Sigmoid colon (tissue), 7 donors: ENCODE measurements around the gene MICAL2. TPM values are rescaled to one million over a fixed set of nuclear protein-coding genes. Genes with fewer than 3 reads are reported as not detected.

Experiments
- DNase-seq: peaks from one replicate; pipeline ENCODE4 v3.0.0-alpha.2; 2019
- H3K27ac ChIP-seq, 4 donors: fragments of 200-600 bp; sonication (generic); one replicate each; pipeline ENCODE4 v1.5.1; 2016 to 2019; ENCODE audit warnings: mild to moderate bottlenecking in 1 of 4
- H3K27me3 ChIP-seq, 3 donors: fragments of 200-600 bp; sonication (generic); one replicate each; pipeline ENCODE4 v1.5.1; 2019; ENCODE audit warnings: mild to moderate bottlenecking in 1 of 3
- H3K36me3 ChIP-seq, 4 donors: fragments of 200-600 bp; sonication (generic); one replicate each; pipeline ENCODE4 v1.5.1; 2016 to 2019
- H3K4me1 ChIP-seq, 4 donors: fragments of 200-600 bp; sonication (generic); one replicate each; pipeline ENCODE4 v1.5.1; 2017 to 2019
- H3K4me3 ChIP-seq, 4 donors: fragments of 200-600 bp; sonication (generic); one replicate each; pipeline ENCODE4 v1.5.1; 2017 to 2019; ENCODE audit warnings: mild to moderate bottlenecking in 2 of 4, moderate library complexity in 1 of 4
- H3K9me3 ChIP-seq, 4 donors: fragments of 200-600 bp in 3 of 4; sonication (generic) in 3 of 4; one replicate each; pipeline versions ENCODE4 v1.5.1 to v1.6.1; 2013 to 2019
- EP300 ChIP-seq, 4 donors: sonication (generic); formaldehyde crosslinking; IDR thresholded peaks; one replicate each; pipeline ENCODE4 v1.6.1; 2017; ENCODE audit warnings: antibody characterized with exemption in 4 of 4
- POLR2A ChIP-seq, 2 donors: fragments of 450-650 bp; IDR thresholded peaks; one replicate each; pipeline ENCODE4 v1.6.1; 2016; ENCODE audit warnings: antibody characterized with exemption in 2 of 2, mild to moderate bottlenecking in 2 of 2, moderate library complexity in 2 of 2
- POLR2AphosphoS5 ChIP-seq, 4 donors: sonication (generic); formaldehyde crosslinking; IDR thresholded peaks; one replicate each; pipeline ENCODE4 v1.6.1; 2017; ENCODE audit warnings: antibody characterized with exemption in 4 of 4
- WGBS, 2 donors: extraction: QIAGEN DNeasy Blood & Tissue Kit; methylation state at CpG; one replicate each; pipeline ENCODE4 v1.1.7; 2013; 5-methylcytosine and 5-hydroxymethylcytosine counted together
- intact Hi-C: fragments of 100-400 bp; cut with DNase I; formaldehyde crosslinking; loops from one replicate; pipeline ENCODE4 v1.15.1; 2023
- polyA plus RNA-seq, 3 donors: library from polyadenylated mRNA; stranded (reverse); fragments of 200-250 nt; gene quantifications; one replicate each; pipeline ENCODE4 v1.2.3, GENCODE V29; 2013
- total RNA-seq, 4 donors: library from RNA; depleted of rRNA; stranded (reverse); fragments of >200 nt; gene quantifications; one replicate each; pipeline ENCODE4 v1.1.0, GENCODE V29; 2016
- TF ChIP-seq, protein P1 (sequence below), 4 experiments: fragments of 450-650 bp in 3 of 4; fragments of 200-600 bp in 1 of 4; IDR thresholded peaks; one replicate each; pipeline ENCODE4 v1.5.1; 2016 to 2019; ENCODE audit warnings: antibody characterized with exemption in 4 of 4, mild to moderate bottlenecking in 3 of 4, moderate library complexity in 2 of 4
- donor health status: healthy with polysubstance abuse.
- donor health status: Bipolar disorder and iron deficiency.
- donor health status: healthy.

The MICAL2 gene
- total and polyA plus RNA-seq, 7 donors = 36.6 to 145 (median 115) TPM

GRCh38 chr11:12260731-12261521, 150.5 kb downstream of the MICAL2 start:
- Histone ChIP-seq H3K9me3 (no peaks in the 10 kb centered on the region), H3K27ac (no peak overlapping the region), H3K36me3 (peaks cover 8 to 89% (median 34%) of the 10 kb centered on the region in 4 donors), H3K4me1 (no peaks in the 10 kb centered on the region), H3K4me3 (no peak overlapping the region), H3K27me3 (no peaks in the 10 kb centered on the region)
- intact Hi-C loops = no loop called here
- TF ChIP-seq POLR2A (IDR thresholded peaks at IDR 0.05) (no peak), EP300 (IDR thresholded peaks at IDR 0.05) (no peak), POLR2AphosphoS5 (IDR thresholded peaks at IDR 0.05) (no peak)
- TF ChIP-seq, protein P1, sequence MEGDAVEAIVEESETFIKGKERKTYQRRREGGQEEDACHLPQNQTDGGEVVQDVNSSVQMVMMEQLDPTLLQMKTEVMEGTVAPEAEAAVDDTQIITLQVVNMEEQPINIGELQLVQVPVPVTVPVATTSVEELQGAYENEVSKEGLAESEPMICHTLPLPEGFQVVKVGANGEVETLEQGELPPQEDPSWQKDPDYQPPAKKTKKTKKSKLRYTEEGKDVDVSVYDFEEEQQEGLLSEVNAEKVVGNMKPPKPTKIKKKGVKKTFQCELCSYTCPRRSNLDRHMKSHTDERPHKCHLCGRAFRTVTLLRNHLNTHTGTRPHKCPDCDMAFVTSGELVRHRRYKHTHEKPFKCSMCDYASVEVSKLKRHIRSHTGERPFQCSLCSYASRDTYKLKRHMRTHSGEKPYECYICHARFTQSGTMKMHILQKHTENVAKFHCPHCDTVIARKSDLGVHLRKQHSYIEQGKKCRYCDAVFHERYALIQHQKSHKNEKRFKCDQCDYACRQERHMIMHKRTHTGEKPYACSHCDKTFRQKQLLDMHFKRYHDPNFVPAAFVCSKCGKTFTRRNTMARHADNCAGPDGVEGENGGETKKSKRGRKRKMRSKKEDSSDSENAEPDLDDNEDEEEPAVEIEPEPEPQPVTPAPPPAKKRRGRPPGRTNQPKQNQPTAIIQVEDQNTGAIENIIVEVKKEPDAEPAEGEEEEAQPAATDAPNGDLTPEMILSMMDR (IDR thresholded peaks at IDR 0.05) = no peak
- 92 to 96% methylated on average over 8 of the region's 8 CpGs for WGBS, 2 donors
- no peak for DNase-seq

DNA sequence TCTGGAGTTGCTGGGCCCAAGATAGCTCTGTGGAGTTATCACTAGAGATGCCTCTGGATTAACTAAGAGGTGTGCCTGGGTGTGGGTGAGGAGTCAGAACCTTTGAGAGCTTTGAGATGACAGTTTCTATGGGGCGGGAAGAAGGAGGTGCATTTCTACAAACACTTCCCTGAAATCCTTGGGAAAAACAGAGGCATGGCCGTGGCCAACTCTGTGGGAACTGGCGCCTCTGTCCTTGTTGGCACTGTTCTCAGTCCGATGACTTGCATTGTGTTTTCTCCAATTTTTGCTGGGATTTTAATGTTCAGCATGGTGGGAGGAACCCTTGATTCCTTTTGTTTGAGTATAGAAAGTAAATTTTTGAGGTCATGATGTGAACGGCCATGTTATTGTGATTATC, 151.2 kb downstream of the MICAL2 start:
- no peaks in the 10 kb centered on the region for H3K4me1 ChIP-seq
- no peak overlapping the region for H3K27ac ChIP-seq
- no peak for DNase-seq
- TF ChIP-seq EP300 (IDR thresholded peaks at IDR 0.05) (no peak), POLR2AphosphoS5 (IDR thresholded peaks at IDR 0.05) (no peak), POLR2A (IDR thresholded peaks at IDR 0.05) (no peak)
- TF ChIP-seq, protein P1 (IDR thresholded peaks at IDR 0.05) = no peak
- no peaks in the 10 kb centered on the region for H3K27me3 ChIP-seq
- H3K4me3 ChIP-seq = no peak overlapping the region
- peaks cover 8 to 83% (median 30%) of the 10 kb centered on the region in 4 donors for H3K36me3 ChIP-seq
- WGBS, 2 donors = 94% methylated on average over 5 of the region's 5 CpGs
- no peaks in the 10 kb centered on the region for H3K9me3 ChIP-seq
- intact Hi-C loops = no loop called here

DNA sequence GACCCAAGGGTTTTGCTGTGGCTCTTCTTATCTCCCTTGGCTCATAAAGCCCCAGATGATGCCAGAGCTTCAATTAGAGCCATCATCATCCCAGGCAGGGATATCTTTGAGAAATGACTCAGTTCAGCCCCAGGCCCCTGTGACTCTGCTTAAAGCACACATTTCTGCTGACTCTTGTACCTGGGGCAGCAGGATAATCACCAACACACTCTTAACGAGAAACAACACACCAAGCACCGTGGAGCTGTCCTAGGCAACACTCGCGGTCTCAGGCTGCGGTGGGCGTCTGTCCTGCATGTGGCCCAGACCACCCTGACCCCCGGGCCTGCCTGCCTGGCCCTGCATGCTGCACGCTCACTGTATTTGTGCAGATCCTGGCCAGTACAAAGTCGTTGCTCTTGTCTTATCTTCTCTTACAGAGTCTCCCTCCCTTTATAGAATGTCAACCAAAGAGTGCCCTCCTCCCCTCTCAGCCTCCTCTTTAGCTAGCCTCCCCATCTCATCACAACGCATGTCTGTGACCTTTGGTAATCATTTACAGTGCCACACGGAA, 152.8 kb downstream of the MICAL2 start:
- H3K27ac ChIP-seq = no peak overlapping the region

GRCh38 chr11:12264361-12264760, 154.0 kb downstream of the MICAL2 start:
- no peak for DNase-seq
- TF ChIP-seq POLR2A (IDR thresholded peaks at IDR 0.05) = no peak
- TF ChIP-seq POLR2AphosphoS5 (IDR thresholded peaks at IDR 0.05) = no peak
- TF ChIP-seq, protein P1 (IDR thresholded peaks at IDR 0.05) = no peak
- TF ChIP-seq EP300 (IDR thresholded peaks at IDR 0.05) = no peak
- intact Hi-C loops = no loop called here

More for the DNA sequence above, 152.8 kb downstream of the MICAL2 start:
- Histone ChIP-seq H3K27me3 (no peaks in the 10 kb centered on the region), H3K9me3 (no peaks in the 10 kb centered on the region), H3K4me1 (peaks cover 0 to 7% (median 0%) of the 10 kb centered on the region in 4 donors), H3K4me3 (no peak overlapping the region), H3K36me3 (peaks cover 8 to 66% (median 26%) of the 10 kb centered on the region in 4 donors)
- no peak for DNase-seq
- intact Hi-C loops = no loop called here
- TF ChIP-seq, protein P1 (IDR thresholded peaks at IDR 0.05) = no peak
- TF ChIP-seq POLR2AphosphoS5 (IDR thresholded peaks at IDR 0.05) = no peak
- TF ChIP-seq EP300 (IDR thresholded peaks at IDR 0.05) = no peak
- TF ChIP-seq POLR2A (IDR thresholded peaks at IDR 0.05) = no peak
- WGBS, 2 donors = 61 to 74% methylated on average over 11 of the region's 11 CpGs

More at GRCh38 chr11:12264361-12264760, 154.0 kb downstream of the MICAL2 start:
- H3K36me3 ChIP-seq = peaks cover 0 to 55% (median 25%) of the 10 kb centered on the region in 4 donors
- no peaks in the 10 kb centered on the region for H3K27me3 ChIP-seq
- no peak overlapping the region for H3K4me3 ChIP-seq
- peaks cover 0 to 18% (median 11%) of the 10 kb centered on the region in 4 donors for H3K4me1 ChIP-seq
- WGBS, 2 donors = 81 to 83% methylated on average over 3 of the region's 3 CpGs
- H3K27ac ChIP-seq = no peak overlapping the region
- no peaks in the 10 kb centered on the region for H3K9me3 ChIP-seq
